Measurements from ENCODE around the gene PDPR.

DNA sequence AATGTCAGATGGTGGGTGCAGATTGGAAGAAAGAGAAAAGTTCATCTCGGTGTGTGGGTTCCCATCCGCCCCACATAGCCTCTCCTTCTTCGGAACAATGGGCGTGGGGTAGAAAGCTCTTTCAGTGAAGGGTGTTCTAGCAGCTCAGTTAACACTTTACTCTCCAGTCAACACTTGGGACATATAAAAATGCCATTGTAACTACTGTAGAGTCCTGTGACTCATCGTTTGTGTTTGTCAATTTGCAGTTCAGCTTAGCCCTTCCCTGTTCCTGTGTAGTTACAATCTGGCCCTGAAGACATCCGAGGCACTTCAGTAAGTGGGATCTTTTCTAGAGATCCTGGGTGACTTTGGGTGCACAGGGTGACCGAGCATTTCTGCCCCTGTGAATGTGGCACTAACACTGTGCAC is 47.9 kb downstream of the PDPR start:
- TF ChIP-seq, protein P1, sequence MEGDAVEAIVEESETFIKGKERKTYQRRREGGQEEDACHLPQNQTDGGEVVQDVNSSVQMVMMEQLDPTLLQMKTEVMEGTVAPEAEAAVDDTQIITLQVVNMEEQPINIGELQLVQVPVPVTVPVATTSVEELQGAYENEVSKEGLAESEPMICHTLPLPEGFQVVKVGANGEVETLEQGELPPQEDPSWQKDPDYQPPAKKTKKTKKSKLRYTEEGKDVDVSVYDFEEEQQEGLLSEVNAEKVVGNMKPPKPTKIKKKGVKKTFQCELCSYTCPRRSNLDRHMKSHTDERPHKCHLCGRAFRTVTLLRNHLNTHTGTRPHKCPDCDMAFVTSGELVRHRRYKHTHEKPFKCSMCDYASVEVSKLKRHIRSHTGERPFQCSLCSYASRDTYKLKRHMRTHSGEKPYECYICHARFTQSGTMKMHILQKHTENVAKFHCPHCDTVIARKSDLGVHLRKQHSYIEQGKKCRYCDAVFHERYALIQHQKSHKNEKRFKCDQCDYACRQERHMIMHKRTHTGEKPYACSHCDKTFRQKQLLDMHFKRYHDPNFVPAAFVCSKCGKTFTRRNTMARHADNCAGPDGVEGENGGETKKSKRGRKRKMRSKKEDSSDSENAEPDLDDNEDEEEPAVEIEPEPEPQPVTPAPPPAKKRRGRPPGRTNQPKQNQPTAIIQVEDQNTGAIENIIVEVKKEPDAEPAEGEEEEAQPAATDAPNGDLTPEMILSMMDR (IDR thresholded peaks at IDR 0.05; ENCODE audit: poor library complexity) = no peak
- TF ChIP-seq EZH2phosphoT487 (IDR thresholded peaks at IDR 0.05; ENCODE audit: low read depth, severe bottlenecking, unreplicated experiment) (no peak), EZH2 (IDR thresholded peaks at IDR 0.05; ENCODE audit: borderline replicate concordance) (no peak)
